Measurements from ENCODE around the gene PAQR5.
"Not testable (repeated sequence)": the region's sequence is repeated elsewhere in the genome, so short reads cannot be mapped to it uniquely, and the experiment has no call there.

The PAQR5 gene

DNA sequence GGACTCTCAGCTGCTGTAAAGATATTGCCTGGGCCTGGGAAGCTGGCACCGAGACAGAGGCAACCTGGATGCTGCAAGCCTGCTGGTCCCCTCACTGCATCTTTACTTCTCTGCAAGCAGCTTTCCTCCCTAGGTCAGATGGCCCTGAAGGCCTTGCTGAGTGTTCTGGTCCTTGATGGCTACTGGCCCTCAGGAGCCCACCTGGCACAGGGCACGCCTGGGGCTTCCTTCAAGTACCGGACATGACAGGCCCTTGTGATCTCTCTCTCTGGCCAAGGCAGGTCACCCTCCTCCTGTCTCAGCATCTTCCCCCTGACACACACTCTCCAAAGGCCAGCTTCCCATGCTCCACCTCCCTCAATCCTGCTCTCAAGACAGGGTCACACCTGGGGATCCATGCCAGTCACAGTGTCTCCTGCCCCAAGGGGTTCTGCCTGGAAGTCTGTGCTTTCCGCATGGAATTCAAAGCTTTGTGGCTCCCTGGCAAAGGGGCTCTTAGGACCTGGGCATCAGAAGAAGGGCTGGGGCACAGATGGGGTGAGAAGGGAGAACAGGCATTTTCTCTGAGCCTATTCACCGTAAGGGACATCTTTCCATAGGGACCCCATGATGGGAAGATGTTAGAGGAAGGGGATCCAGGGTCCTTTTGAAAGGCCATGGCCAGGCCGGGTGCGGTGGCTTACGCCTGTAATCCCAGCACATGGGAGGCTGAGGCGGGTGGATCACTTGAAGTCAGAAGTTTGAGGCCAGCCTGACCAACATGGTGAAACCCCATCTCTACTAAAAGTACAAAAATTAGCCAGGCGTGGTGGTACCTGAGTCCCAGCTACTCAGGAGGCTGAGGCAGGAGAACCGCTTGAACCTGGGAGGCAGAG lies 4.7 kb upstream of the PAQR5 start:
- no peak for DNase-seq

- no peak for DNase-seq
These were observed 2.1 kb upstream of the PAQR5 start for GRCh38 chr15:69296606-69297005.

DNA sequence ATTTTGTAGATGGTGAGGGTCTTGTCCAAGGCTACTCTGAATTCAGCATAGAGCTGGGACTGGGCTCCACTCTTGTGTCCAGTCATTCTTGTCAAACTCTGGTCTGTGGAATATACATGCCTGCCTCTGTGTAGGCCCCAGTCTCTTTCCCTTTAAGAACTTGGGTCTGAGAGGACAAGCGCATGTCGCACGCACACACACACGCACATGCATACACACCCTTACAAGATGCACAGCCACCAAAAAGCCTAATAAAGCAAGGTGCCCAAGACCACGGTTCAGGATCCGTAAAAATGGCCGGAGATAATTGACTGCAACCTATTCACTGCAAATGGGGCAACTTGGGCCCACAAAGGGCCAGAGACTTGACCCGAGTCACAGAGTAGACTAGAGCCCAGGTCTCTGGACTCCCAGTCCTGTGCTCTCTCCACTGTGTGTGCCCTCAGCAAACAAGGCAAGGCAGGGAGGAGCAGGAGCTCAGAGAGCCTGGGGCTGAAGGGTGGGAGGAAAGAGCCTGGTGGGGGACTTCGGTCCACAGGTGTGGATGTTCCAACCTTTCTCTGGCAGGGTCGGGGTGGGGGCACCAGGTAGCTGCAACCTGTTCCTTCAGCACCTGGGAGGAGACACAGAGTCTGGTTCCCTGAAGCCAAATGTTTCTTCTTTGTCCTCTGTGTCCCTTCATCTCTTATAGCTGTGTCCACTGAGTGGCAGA lies 914 bp upstream of the PAQR5 start:
- DNase-seq: no peak

GRCh38 chr15:69298354-69298696 lies 387 bp upstream of the PAQR5 start:
- DNase-seq: no peak

GRCh38 chr15:69299451-69299886 lies 757 bp downstream of the PAQR5 start:
- peak in 2 of 3 experiments; percentile 52 to 53 for DNase-seq

- DNase-seq: peak in 2 of 3 experiments; percentile 62 to 76
These were observed 1.4 kb downstream of the PAQR5 start for GRCh38 chr15:69299943-69300588.

- not testable (repeated sequence) for DNase-seq
These were observed 2.4 kb downstream of the PAQR5 start for GRCh38 chr15:69301101-69301500.

GRCh38 chr15:69302087-69302486 lies 3.4 kb downstream of the PAQR5 start:
- DNase-seq: not testable (repeated sequence)

- no peak for DNase-seq
These were observed 4.2 kb downstream of the PAQR5 start for GRCh38 chr15:69302929-69303328.

DNA sequence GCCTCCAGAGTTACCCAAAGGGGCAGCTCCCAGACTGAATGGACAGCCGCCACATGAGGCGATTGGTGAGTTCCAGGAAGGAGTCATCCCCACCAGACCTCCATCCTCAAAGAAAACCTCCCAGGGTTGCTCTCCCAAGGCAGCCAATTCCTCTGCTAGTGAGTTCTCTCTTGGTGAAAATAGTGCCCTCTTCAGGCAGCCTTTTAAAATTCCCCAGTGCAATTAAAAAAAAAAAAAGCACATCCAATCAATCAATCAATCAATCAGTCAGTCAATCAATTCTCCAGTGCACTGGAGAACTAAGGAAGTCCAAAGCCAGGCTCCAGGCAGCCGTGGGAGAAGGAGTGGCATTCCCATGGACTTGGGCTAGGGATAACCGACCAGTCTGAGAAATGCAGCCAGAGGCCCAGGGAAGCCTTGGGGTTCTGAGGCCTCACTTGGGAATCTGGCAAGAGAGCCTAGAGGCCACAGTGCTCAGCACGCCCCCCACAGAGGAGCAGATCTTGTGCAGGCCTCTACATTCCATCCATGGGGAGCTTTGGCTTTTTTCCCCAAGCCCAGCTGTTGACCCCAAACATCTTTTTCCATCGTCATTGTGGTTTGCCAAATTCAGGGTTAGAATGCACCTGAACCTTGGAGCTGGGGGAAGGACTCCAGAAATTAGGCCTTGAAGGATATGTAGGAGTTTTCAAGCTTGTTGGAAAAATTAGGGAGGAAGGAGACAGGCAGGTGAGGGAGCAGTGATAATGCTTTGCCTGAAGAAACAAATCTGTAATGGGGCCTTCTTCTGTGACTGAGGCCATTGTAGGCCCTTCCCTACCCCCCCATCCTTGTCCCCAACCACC lies 4.8 kb downstream of the PAQR5 start:
- no peak for DNase-seq

- no peak for DNase-seq
These were observed 5.5 kb downstream of the PAQR5 start for GRCh38 chr15:69304182-69304545.

DNA sequence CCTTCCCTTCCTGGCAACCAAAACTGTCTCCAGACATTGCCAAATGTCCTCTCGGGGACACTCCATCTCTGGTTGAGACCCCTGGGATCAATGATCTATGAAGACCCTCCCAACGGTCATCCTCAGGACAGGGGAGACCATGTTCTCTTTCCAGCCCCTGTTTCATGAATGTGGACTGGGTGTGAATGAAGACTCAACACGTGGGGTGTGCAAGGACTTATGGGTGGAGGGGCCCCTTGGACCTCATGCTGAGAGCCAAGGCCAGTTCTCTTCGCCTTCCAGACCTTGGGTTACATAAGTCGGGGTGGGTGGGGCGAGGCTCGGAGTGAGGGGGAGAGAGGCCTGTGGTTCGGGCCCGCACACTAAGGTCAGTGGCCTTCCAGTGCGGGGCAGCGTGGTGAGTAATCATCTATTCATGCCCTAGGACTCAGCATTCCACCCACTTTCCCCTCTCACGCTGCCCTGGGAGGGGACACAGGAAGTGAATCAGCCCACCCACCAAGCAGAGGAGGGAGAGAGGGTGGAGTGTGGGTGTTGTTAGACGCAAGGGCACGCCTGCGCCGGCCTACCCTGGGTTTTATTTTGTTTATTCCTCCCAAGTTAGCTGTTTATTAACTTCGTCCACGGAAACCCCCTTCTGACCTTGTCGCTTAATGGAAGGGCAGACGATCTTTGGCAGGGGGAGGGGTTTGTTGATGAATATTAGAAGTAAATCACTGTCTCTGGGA lies 6.7 kb downstream of the PAQR5 start:
- DNase-seq: no peak

GRCh38 chr15:69305933-69306568 lies 7.3 kb downstream of the PAQR5 start:
- DNase-seq: no peak

DNA sequence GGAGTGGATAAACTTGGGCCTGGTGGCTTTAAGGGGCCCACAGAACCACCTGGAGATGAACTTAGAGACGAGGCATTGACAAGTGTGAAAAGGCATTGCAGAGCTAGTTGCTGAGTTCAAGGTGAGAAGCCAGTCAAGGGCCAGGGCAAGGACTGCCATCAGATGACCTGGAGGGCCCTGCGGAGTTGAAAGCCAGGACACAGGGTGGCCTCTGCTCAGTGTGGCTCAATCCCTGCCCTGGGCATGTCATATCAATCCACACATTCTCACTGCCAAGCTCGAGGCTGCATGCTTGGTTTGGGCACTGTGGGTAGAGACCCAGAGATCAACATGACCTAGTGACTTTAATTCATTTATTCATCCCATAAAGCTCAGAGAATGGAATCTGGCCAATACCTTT lies 9.2 kb downstream of the PAQR5 start:
- DNase-seq: no peak

DNA sequence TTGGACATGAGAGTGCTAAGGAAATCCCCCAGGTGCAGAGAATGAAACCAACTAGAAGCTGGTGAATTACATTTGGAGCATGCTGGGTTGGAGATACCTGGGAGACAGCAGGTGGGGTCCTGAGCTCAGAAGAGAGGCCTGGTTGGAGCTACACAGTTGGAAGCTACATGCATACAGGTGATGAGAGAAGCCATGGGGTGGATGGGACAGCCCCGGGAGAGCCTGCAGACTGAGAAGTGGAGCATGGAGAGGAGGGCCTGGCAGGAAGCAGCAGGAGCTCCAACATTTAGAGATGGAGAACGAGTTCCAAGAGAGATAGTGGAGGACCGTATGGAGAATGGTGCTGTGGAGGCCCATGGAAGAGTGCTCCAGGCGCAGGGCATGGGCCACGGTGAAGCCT lies 10.2 kb downstream of the PAQR5 start:
- DNase-seq: no peak

DNA sequence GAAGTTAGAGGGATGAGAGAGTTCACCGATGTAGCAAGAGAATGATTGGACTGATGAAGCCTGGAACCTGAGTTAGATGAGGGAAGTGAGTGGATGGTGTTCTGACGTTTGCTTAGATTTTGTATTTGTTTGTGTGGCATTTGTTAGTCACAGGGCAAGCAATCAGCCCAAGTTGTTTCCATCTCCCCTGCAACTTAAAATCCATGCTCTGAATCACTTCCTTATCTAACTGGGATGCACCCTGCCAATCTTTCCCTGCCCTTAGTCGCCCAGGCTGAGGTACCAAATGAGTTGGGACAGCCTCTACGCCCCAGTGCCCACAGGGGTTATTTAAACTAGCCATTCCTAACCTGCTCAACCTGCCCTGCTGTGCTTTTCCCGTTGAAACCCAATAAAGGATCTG lies 12.6 kb downstream of the PAQR5 start:
- DNase-seq: no peak

DNA sequence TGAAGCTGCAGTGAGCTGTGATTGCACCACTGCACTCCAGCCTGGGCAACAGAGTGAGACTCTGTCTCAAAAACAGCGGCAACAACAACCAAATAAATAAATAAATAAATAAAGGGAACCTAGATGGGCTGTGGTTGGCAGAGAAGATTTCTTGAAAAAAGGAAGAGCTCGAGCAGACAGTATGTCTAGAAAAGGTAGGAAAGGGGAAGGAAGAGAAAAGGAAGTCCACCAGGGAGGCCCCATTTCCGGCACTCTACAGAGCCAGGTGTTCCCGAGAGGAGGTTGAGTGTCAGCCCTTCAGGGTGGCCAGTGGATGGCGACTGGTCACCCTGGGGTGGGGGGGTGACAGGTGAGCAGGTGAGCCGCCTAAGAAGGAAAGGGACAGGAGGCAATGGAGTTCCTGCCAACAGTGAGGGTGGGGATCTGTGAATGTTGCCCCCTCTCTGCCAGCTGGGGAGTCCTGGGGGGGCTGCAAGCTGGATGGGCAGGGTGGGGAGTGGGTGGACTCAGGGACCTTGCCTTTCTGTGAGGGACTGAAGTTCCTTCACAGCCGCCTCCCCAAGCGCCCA lies 14.8 kb downstream of the PAQR5 start:
- DNase-seq: no peak

DNA sequence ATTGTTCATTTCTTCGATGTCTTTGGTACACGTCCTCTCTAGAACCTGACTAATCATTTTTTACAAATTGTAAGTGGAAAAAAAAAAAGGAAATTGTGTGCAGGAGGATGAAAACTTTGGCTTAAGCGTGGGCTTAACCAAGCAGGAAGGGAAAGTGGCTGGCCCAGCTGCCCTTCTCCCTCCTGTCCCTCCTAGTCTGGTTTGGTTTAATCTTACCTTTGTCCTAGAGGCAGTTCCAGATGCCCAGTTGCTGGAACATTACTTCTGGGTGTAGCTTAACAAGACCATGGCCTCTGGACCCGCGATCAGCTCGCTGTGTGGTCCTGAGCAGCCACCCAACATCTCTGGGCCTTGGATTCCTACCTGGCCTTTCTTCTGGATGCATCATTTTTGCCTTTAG lies 15.4 kb downstream of the PAQR5 start:
- no peak for DNase-seq

- no peak for DNase-seq
These were observed 16.0 kb downstream of the PAQR5 start for GRCh38 chr15:69314736-69315135.

DNA sequence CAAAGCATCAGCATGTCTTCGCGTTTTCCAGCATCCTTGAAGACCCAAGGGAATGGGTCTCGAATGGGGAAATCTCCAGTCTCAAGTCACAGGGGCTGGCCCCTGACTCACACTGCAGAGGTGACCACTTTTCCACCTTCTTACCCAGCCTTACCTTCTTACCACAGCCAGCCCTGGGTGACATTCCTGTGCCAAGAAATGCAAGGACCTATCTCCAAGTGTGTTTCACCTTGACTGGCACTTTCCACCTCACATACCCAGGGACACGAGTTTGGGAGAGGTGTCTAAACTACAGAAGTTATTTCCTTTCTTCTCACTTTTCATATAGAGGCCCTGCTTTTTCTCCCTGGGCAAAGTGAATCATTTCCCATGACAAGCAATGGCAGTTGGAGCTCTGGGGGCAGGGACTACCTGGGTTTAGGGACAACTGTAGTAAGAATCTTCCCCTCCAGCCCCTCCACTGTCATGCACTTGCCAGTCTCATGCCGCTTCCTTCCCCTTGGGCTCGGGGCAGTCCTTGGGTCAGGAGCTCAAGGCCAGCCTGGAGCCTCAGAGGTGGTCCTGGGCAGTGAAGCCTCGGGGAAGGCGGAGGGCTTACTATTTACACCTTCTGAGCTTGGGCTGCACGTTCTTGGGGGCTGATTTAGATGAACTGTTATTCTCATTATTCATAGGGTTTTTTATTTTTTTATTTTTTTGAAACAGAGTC lies 16.8 kb downstream of the PAQR5 start:
- no peak for DNase-seq

DNA sequence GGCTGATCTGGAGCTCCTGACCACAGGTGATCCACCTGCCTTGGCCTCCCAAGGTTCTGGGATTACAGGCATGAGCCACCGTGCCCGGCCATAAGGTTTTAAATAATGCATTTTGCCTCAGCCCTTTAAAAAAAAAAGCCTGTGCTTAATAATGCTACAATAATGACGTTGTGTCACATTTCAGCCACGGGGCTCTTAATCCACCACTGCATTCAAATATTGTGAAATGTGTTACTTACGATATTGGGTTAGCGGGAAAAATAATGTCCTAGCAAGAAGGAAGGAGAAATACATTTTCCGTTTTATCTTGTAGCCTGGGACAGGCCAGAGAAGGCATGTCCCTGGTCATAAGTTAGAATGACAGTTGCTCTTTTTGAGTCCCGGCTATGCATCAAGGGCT lies 17.6 kb downstream of the PAQR5 start:
- no peak for DNase-seq
